GM13977 (cell line): ENCODE measurements around the gene DTNB.

Experiments
- DNase-seq: peaks from one replicate; pipeline ENCODE4 v3.0.0; 2012; ENCODE audit warnings: low spot score
- in situ Hi-C: fragments of 300-500 bp; cut with MboI; formaldehyde crosslinking; loops from one replicate; pipeline ENCODE4 v1.12.0; 2022; ENCODE audit warnings: low sequenced_read_pairs, low pct_unique_long_range_greater_than_20kb, mixed read lengths, inconsistent platforms; ENCODE audit not compliant: unreplicated experiment
- TF ChIP-seq, protein P1 (sequence below): IDR thresholded peaks from 2 replicates; pipeline ENCODE4 v1.5.1; 2012; ENCODE audit warnings: mild to moderate bottlenecking, control low read depth; ENCODE audit not compliant: insufficient read depth; ENCODE audit errors: extremely low read depth, missing control alignments

The DTNB gene

DNA sequence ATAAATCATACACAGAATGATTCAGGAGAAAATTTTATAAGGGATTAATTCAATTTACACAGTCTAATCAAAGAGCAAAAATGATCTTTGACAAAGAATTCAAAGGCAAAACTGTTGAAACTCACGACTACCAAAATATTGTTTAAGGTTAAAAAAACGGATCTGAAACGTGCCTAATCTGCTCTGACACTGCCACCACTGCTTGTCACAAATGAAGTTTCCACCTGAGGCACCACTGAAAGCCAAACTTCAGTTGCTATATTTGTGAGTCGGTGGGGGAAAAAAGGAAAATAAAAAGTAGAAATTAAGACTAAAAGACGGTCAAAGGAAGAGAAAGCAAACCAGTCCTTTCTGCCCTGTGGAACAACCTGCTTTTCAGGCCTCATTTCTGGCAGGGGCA lies 191.0 kb downstream of the DTNB start:
- no peak for DNase-seq
- in situ Hi-C loops = no loop called here
- TF ChIP-seq, protein P1, sequence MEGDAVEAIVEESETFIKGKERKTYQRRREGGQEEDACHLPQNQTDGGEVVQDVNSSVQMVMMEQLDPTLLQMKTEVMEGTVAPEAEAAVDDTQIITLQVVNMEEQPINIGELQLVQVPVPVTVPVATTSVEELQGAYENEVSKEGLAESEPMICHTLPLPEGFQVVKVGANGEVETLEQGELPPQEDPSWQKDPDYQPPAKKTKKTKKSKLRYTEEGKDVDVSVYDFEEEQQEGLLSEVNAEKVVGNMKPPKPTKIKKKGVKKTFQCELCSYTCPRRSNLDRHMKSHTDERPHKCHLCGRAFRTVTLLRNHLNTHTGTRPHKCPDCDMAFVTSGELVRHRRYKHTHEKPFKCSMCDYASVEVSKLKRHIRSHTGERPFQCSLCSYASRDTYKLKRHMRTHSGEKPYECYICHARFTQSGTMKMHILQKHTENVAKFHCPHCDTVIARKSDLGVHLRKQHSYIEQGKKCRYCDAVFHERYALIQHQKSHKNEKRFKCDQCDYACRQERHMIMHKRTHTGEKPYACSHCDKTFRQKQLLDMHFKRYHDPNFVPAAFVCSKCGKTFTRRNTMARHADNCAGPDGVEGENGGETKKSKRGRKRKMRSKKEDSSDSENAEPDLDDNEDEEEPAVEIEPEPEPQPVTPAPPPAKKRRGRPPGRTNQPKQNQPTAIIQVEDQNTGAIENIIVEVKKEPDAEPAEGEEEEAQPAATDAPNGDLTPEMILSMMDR = no peak

DNA sequence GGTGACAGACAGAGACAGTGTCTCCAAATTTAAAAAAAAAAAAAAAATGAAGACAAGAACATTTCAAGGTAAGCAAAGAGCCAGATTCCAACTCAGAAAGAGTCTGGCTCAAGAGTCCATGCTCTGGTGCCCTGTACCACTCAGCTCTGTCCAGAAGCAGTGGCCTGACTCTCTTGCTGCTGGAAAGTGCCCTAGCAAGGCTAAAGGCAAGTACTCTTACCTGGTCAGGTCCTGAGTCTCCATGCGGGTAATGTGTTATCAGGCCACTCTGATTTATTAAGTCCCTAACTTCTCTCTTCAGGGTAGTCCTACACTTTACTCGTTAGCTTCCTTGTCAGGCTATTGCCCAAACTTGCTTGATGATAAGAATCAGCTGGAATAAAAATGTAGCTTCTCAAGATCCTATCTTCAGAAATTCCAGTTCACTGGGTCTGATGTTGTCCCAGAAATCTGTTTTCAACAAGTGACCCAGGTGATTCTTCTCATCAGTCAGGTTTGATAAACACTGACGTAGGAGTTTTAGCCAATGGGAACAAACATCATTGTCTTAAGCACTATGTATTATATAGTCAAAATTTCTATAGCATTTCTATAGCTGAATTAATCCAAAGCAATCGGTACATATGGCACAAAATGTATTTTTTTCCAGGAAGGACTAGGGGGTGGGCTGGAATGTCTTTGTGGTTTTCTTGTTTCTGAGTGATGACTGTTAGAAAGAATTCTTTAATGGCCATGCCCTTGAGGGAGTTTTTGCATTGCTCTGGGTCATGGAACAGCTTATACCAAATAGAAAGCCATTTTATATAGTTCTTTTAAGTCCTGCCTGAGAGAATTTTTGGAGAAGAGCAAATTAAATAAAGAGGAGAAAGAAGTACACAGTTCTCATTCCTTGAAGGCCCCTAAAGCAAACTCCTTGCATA lies 191.7 kb downstream of the DTNB start:
- TF ChIP-seq, protein P1 = no peak
- in situ Hi-C loops = no loop called here
- DNase-seq = no peak

DNA sequence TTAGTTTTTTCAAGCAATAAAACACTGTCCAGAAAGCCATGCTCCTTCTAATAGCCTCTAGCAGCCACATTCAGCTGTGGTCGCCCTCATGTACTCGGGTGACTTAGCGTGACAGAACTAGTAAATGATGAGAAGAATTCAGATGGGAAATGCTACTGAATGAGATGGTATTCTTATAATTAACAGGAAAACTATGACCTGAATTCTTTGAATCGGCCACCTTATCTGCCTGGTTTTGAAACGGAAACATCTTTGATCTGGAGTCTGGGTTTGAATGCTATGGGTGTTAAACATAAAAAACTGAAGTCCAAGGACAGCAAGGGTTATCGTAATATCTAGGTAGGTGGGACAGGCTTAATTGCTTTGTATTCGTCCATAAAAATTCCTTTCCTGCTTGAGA lies 192.8 kb downstream of the DTNB start:
- in situ Hi-C loops = no loop called here
- DNase-seq = no peak
- TF ChIP-seq, protein P1 = no peak

DNA sequence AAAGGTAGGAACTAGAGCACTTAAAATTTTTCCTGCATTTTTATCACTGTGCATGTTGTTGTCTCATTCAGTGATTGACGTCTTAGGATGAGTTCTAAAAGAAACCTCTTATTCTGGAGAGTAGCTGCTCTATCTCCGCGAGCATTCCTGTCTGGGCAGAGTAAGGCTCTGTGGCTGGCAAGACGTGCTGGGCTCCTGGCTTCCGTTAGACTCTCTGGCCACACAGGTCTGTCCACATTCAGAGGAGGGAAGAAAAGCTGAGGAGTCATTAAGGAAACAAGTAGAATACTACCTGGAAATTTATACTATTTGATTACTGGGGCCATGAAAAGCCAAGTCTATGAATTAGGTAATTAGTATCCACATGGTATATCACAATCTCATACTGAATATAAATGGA lies 193.6 kb downstream of the DTNB start:
- in situ Hi-C loops = no loop called here
- TF ChIP-seq, protein P1 = no peak
- no peak for DNase-seq

DNA sequence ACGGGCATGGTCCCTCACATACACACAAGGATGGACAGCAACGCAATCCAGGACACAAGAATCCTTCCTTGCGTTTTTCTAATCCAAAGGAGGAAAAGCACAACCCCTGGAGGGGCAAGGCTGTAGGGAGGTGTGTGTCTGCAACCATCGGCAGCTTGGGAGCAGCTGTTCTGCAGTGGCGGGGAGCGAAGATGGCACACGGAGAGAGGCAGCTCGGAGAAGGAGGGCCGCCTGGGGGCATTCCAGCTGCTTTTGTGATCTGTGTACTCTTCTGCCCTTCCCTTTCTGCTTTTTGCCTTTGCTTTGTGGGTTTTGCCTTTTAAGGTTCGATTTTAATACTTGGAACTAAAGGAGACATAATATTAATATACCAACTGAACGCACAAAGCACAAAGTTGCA lies 194.6 kb downstream of the DTNB start:
- TF ChIP-seq, protein P1 = no peak
- in situ Hi-C loops = no loop called here
- no peak for DNase-seq

DNA sequence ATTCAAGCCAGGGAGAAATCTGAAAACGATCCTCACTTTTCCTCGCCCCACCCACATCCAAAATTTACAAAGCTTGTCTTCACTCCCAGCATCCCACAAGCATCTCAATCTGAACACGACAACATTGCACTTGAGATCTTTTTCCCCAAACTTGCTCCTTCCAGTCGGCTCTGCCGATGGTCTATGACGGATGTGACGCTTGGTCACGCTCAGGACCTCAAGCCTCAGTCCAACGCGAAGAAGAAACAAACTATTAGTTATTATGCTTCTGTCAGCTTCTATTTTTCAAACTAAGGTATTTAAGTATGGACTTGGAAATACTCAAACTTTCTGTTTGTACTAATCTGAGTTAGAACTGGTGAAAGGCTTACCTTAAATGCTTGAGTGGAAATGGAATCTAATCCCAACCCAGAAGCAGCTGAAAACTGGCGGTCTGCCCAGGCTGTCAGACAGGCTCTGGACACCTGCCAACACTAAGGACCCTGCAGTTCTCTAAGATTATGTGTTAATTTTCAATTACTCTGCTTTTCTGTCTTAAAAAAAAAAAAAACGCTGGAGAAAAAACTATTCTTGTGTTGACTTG lies 199.5 kb downstream of the DTNB start:
- in situ Hi-C loops = no loop called here
- no peak for DNase-seq
- TF ChIP-seq, protein P1 = no peak
